IPS DF 6.9 (cell line): ENCODE data around the gene MAGI2.

Source experiments
- DNase-seq: peaks from one replicate; pipeline ENCODE4 v3.0.0-alpha.2; 2013; ENCODE audit warnings: low read depth, low spot score
- H3K27ac ChIP-seq: one replicate; pipeline ENCODE4 v1.5.1; 2013; ENCODE audit warnings: low read length, control low read depth
- H3K27me3 ChIP-seq: 2 replicates; pipeline ENCODE4 v1.6.1; 2013; ENCODE audit warnings: mild to moderate bottlenecking, low read length; ENCODE audit not compliant: control insufficient read depth, insufficient read depth
- H3K36me3 ChIP-seq: 2 replicates; pipeline ENCODE4 v1.6.1; 2013; ENCODE audit warnings: low read length; ENCODE audit not compliant: control insufficient read depth, insufficient read depth
- H3K4me1 ChIP-seq: 2 replicates; pipeline ENCODE4 v1.6.1; 2013; ENCODE audit warnings: low read length; ENCODE audit not compliant: control insufficient read depth, insufficient read depth
- H3K4me3 ChIP-seq: 2 replicates; pipeline ENCODE4 v1.5.1; 2013; ENCODE audit warnings: mild to moderate bottlenecking, low read length
- H3K9me3 ChIP-seq: 2 replicates; pipeline ENCODE4 v1.6.1; 2013; ENCODE audit warnings: low read length, inconsistent platforms; ENCODE audit not compliant: control insufficient read depth, insufficient read depth
- WGBS: extraction: QIAGEN DNeasy Blood & Tissue Kit; methylation state at CpG from one replicate; pipeline ENCODE4 v1.1.7; 2013; ENCODE audit warnings: mixed read lengths, missing lambda C conversion rate; ENCODE audit not compliant: insufficient read length, insufficient coverage; 5-methylcytosine and 5-hydroxymethylcytosine counted together

The MAGI2 gene

DNA sequence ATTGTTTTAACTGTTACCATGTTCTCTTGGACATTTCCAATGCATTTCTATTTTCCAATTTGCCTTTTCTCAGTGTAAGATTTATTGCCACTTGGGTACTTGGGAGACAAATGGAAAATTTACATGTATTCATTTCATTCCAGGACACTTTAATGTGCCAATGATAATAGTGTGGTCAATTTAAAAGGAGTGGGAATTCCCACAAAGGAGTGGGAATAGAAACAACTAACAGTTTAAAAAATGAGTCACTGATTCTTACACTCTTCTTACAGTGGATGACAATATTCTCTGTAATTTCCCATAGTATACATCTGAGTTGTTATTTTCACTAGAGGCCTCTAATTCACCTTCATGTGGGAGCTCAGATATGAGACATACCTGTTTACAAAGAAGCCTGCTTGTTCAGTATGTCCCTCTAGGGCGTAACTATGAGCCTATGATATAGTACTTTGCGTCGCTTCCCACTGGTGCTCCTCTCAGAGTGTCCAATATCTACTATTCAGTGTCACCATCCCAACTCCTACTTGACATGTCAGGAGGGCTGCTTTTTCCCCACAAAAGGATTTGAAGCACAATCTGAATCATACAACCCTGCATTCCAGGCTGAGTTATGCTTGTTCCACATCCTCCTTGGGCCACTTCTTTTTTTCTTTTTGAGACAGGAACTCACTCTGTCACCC lies 1353.6 kb downstream of the MAGI2 start:
- H3K4me1 ChIP-seq = no peaks in the 10 kb centered on the region
- WGBS = no CpG with 5 or more reads among the region's 3 CpGs
- no peak overlapping the region for H3K4me3 ChIP-seq
- no peak overlapping the region for H3K27ac ChIP-seq
- no peak for DNase-seq
- H3K27me3 ChIP-seq = no peaks in the 10 kb centered on the region
- no peaks in the 10 kb centered on the region for H3K36me3 ChIP-seq
- no peaks in the 10 kb centered on the region for H3K9me3 ChIP-seq

DNA sequence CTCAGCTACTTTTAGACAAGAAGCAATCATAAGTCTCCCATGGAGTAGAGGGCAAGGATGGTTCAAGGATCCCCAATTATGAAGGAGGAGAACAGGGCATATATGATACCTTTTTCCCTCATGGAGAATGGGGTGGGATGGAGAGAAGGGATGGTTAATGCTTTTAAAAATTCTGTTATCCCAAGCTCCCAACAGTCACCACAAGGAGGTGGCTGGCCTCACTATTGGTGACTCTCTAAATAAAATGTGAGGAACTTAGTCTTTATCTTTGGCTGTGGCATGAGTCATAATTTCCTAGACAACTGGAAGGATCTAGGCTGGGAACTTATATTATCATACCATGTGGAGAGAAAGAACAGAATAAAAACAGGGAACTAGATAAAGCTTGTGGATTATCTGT lies 1357.9 kb downstream of the MAGI2 start:
- Histone ChIP-seq H3K27me3 (no peaks in the 10 kb centered on the region), H3K9me3 (no peaks in the 10 kb centered on the region), H3K4me1 (no peaks in the 10 kb centered on the region), H3K36me3 (no peaks in the 10 kb centered on the region), H3K27ac (no peak overlapping the region), H3K4me3 (no peak overlapping the region)
- no peak for DNase-seq

GRCh38 chr7:78092331-78092730 lies 1361.1 kb downstream of the MAGI2 start:
- Histone ChIP-seq H3K27ac (no peak overlapping the region), H3K9me3 (no peaks in the 10 kb centered on the region), H3K4me1 (no peaks in the 10 kb centered on the region), H3K27me3 (no peaks in the 10 kb centered on the region), H3K4me3 (no peak overlapping the region), H3K36me3 (no peaks in the 10 kb centered on the region)
- DNase-seq = no peak
- WGBS = no CpG with 5 or more reads among the region's 3 CpGs

DNA sequence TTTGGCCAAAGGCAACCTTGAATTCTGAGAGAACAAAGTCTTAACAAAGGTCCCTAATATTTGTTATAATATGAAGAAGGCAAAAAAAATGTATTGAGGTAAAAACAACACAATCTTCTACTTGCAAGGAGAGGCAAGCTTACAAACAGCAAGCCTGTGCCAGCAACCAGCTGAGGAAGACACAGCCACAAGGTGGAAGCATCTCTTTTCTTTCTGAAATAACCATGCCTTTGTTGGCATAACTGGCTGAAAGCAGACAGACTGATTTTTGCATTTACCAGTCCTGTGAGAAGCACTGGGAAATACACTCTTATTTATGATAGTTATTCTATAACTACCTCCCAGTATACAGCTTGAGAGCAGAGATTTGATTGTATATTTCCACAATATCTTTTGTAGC lies 1362.9 kb downstream of the MAGI2 start:
- H3K27ac ChIP-seq = no peak overlapping the region
- H3K27me3 ChIP-seq = no peaks in the 10 kb centered on the region
- DNase-seq = no peak
- H3K9me3 ChIP-seq = no peaks in the 10 kb centered on the region
- no peaks in the 10 kb centered on the region for H3K36me3 ChIP-seq
- H3K4me1 ChIP-seq = no peaks in the 10 kb centered on the region
- H3K4me3 ChIP-seq = no peak overlapping the region

- Histone ChIP-seq H3K9me3 (no peaks in the 10 kb centered on the region), H3K4me3 (no peak overlapping the region), H3K36me3 (no peaks in the 10 kb centered on the region), H3K4me1 (no peaks in the 10 kb centered on the region; the same call in 1 of the 2 replicates), H3K27me3 (no peaks in the 10 kb centered on the region; the same call in 1 of the 2 replicates), H3K27ac (no peak overlapping the region)
- DNase-seq = no peak
- WGBS = no CpG with 5 or more reads among the region's 6 CpGs
Measured at GRCh38 chr7:78083476-78084120, 1369.9 kb downstream of the MAGI2 start.

GRCh38 chr7:78082556-78082955 lies 1370.9 kb downstream of the MAGI2 start:
- H3K4me1 ChIP-seq = no peaks in the 10 kb centered on the region; the same call in 1 of the 2 replicates
- DNase-seq = no peak
- no peak overlapping the region for H3K27ac ChIP-seq
- H3K36me3 ChIP-seq = no peaks in the 10 kb centered on the region
- no CpG with 5 or more reads among the region's 5 CpGs for WGBS
- no peaks in the 10 kb centered on the region; the same call in 1 of the 2 replicates for H3K27me3 ChIP-seq
- H3K9me3 ChIP-seq = no peaks in the 10 kb centered on the region
- H3K4me3 ChIP-seq = no peak overlapping the region

DNA sequence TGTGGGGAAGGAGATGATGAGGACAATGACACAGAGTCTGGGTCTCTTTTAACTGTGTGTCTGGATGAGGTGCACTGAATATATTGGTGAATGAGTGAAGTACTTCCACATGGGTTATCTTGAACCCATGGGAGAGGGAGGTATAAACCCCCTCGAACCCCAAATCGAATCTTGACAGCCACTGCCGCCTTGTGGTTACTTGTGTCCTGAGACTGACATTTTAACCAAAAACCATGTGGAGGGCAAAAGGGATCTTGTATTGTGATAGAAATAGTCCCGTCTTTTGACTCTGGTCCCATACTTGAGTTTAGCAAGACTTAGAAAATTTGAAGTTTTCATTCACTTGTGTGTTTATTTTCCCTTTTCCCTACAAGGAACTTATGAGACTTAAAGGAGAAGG lies 1371.6 kb downstream of the MAGI2 start:
- no CpG with 5 or more reads among the region's 4 CpGs for WGBS
- Histone ChIP-seq H3K27me3 (no peaks in the 10 kb centered on the region; the same call in 1 of the 2 replicates), H3K4me3 (no peak overlapping the region), H3K27ac (no peak overlapping the region), H3K9me3 (no peaks in the 10 kb centered on the region), H3K36me3 (no peaks in the 10 kb centered on the region), H3K4me1 (no peaks in the 10 kb centered on the region; the same call in 1 of the 2 replicates)
- DNase-seq = no peak

DNA sequence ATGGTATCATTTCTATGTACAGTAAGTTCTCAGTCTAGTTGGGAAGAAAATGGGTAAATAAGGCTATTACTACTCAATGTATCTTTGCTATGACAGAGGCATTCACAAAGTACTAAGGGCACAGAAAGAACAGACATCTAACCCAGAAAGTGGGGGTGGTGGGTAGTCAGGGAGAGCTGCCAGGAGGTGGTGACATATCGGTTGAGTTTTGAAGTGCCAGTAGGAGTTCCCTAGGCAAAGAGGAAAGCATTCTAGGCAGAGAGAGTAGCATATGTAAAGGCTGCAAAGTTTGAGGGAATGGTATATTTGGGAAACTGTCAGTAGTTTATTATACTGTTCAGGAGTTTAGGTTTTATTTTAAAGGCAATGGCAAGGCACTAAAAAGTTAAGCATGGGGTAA lies 1372.1 kb downstream of the MAGI2 start:
- no peaks in the 10 kb centered on the region for H3K9me3 ChIP-seq
- no CpG with 5 or more reads among the region's 1 CpG for WGBS
- no peaks in the 10 kb centered on the region; the same call in 1 of the 2 replicates for H3K27me3 ChIP-seq
- DNase-seq = no peak
- no peaks in the 10 kb centered on the region for H3K36me3 ChIP-seq
- no peak overlapping the region for H3K4me3 ChIP-seq
- H3K4me1 ChIP-seq = no peaks in the 10 kb centered on the region; the same call in 1 of the 2 replicates
- H3K27ac ChIP-seq = no peak overlapping the region

DNA sequence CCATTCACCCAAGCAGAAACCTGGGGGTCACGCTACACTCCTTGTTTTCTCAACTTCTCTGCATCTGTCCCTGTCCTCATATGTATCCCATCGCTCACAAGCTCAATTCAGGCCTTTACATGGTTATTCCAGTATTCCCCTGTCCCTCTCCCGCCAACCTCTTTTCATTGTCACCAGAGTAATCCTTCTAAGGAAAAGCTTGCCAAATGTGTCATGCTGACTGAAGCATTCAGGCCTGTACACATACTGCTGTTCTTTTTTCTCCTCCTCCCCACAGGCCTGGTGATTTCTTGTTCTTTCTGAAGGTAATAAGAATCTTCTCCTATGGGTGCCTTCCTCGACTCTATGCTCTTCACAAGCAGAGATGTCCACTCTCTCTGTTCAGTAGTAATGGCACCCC lies 1372.7 kb downstream of the MAGI2 start:
- WGBS = no CpG with 5 or more reads among the region's 4 CpGs
- no peak for DNase-seq
- no peak overlapping the region for H3K27ac ChIP-seq
- H3K9me3 ChIP-seq = no peaks in the 10 kb centered on the region
- no peaks in the 10 kb centered on the region; the same call in 1 of the 2 replicates for H3K4me1 ChIP-seq
- no peaks in the 10 kb centered on the region for H3K36me3 ChIP-seq
- no peak overlapping the region for H3K4me3 ChIP-seq
- no peaks in the 10 kb centered on the region; the same call in 1 of the 2 replicates for H3K27me3 ChIP-seq

DNA sequence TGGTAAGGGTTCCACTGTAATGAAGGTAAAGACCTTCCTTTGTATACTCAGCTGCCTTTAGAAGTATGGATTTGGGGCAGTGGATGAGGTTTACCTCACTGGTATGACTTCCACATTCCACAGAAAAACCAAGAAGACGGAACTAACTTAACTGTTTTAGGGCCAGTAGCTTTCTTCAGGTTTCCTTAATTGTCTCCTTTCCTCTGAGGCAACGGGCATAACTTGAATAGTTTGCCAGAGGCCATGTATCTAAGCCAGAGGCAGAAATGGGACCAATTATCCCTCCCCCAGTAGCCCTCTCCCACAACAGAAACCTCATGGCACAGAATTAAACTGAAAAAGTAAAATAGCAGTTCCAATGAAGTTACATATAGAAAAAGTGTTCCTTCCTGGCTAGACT lies 1373.2 kb downstream of the MAGI2 start:
- no peaks in the 10 kb centered on the region for H3K36me3 ChIP-seq
- H3K4me1 ChIP-seq = no peaks in the 10 kb centered on the region; the same call in 1 of the 2 replicates
- no peak for DNase-seq
- H3K27ac ChIP-seq = no peak overlapping the region
- no peaks in the 10 kb centered on the region; the same call in 1 of the 2 replicates for H3K27me3 ChIP-seq
- no CpG with 5 or more reads among the region's 2 CpGs for WGBS
- no peaks in the 10 kb centered on the region for H3K9me3 ChIP-seq
- no peak overlapping the region for H3K4me3 ChIP-seq

DNA sequence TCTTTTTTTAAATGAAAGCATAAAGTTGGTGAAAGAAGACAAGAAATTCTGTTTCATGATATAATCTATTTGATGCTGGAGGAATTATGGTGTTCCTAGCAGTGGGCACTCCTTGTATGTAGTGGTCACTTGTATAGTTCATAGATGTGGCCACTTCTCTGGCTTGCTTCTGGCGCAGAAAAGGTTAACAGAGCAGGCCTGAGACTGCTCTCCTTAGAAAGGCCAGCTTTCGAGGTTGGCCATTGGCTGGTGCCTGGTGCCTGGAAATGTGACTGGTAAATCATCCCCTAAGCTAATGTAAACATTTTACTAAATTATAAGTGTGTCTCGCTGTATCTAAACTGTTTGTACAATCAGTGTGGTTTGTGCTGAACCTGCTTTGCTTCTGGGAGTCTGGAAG lies 1378.8 kb downstream of the MAGI2 start:
- no CpG with 5 or more reads among the region's 3 CpGs for whole genome bisulfite sequencing
- Histone ChIP-seq H3K4me3 (no peak overlapping the region), H3K9me3 (no peaks in the 10 kb centered on the region), H3K27me3 (no peaks in the 10 kb centered on the region), H3K27ac (no peak overlapping the region), H3K36me3 (no peaks in the 10 kb centered on the region), H3K4me1 (no peaks in the 10 kb centered on the region)
- no peak for DNase-seq
